Neuronal stem cell (in vitro differentiated cells): ENCODE results near the gene CTXN1.
A peak's percentile ranks its signal among the peaks of the same experiment; 100 is the strongest.

Experiments
- DNase-seq: peaks from one replicate; pipeline ENCODE4 v3.0.0-alpha.2; 2013; ENCODE audit warnings: low spot score
- H2AFZ ChIP-seq: one replicate; pipeline ENCODE4 v1.6.1; 2013; ENCODE audit warnings: mild to moderate bottlenecking, low read length, inconsistent platforms
- H2AK5ac ChIP-seq: 2 replicates; pipeline ENCODE4 v1.6.1; 2013; ENCODE audit warnings: low read depth, mild to moderate bottlenecking, inconsistent platforms, low read length, moderate library complexity, mixed read lengths
- H2BK120ac ChIP-seq: 2 replicates; pipeline ENCODE4 v1.6.1; 2013; ENCODE audit warnings: low read depth, mild to moderate bottlenecking, inconsistent platforms, low read length, moderate library complexity, mixed read lengths
- H2BK12ac ChIP-seq: one replicate; pipeline ENCODE4 v1.6.1; 2013; ENCODE audit warnings: low read length, inconsistent platforms
- H2BK15ac ChIP-seq: 2 replicates; pipeline ENCODE4 v1.6.1; 2013; ENCODE audit warnings: mild to moderate bottlenecking, low read length, inconsistent platforms, mixed read lengths
- H2BK5ac ChIP-seq: one replicate; pipeline ENCODE4 v1.6.1; 2013; ENCODE audit warnings: inconsistent platforms, mild to moderate bottlenecking, low read length, moderate library complexity
- H3K14ac ChIP-seq: one replicate; pipeline ENCODE4 v1.6.1; 2013; ENCODE audit warnings: low read length, inconsistent platforms
- H3K18ac ChIP-seq: 2 replicates; pipeline ENCODE4 v1.6.1; 2013; ENCODE audit warnings: low read length, inconsistent platforms
- H3K23ac ChIP-seq: 2 replicates; pipeline ENCODE4 v1.6.1; 2013; ENCODE audit warnings: low read depth, mild to moderate bottlenecking, mixed read lengths, low read length, inconsistent platforms; ENCODE audit not compliant: poor library complexity
- H3K27ac ChIP-seq: replicated peaks from 3 replicates; pipeline ENCODE4 v1.5.1; 2013; ENCODE audit warnings: low read length, inconsistent platforms
- H3K27me3 ChIP-seq, 3 experiments: 2 replicates each; pipeline ENCODE4 v1.6.1; 2013; ENCODE audit warnings: low read length in 3 of 3, mild to moderate bottlenecking in 2 of 3, inconsistent platforms in 1 of 3, low read depth in 1 of 3, mixed read lengths in 1 of 3, moderate library complexity in 1 of 3; ENCODE audit not compliant: control insufficient read depth in 3 of 3, insufficient read depth in 3 of 3
- H3K36me3 ChIP-seq, 2 donors: replicated peaks in 1 of 2; 2 replicates each; pipeline ENCODE4 v1.6.1; 2013; ENCODE audit warnings: low read length in 2 of 2; ENCODE audit not compliant: control insufficient read depth in 2 of 2, insufficient read depth in 2 of 2
- H3K4ac ChIP-seq: 2 replicates; pipeline ENCODE4 v1.6.1; 2013; ENCODE audit warnings: inconsistent platforms, mild to moderate bottlenecking, low read length, moderate library complexity
- H3K4me1 ChIP-seq, 2 donors: 1 replicate in 1 of 2; 2 replicates in 1 of 2; pipeline ENCODE4 v1.6.1; 2013; ENCODE audit warnings: low read length in 2 of 2, low read depth in 1 of 2; ENCODE audit not compliant: control insufficient read depth in 2 of 2, insufficient read depth in 1 of 2
- H3K4me2 ChIP-seq: one replicate; pipeline ENCODE4 v1.6.1; 2013; ENCODE audit warnings: mild to moderate bottlenecking, low read length, inconsistent platforms; ENCODE audit not compliant: insufficient read depth, poor library complexity, severe bottlenecking
- H3K4me3 ChIP-seq, 2 donors: 2 replicates each; pipeline ENCODE4 v1.5.1; 2013; ENCODE audit warnings: low read length in 2 of 2, mild to moderate bottlenecking in 2 of 2, inconsistent platforms in 1 of 2, moderate library complexity in 1 of 2
- H3K79me1 ChIP-seq: one replicate; pipeline ENCODE4 v1.6.1; 2013; ENCODE audit warnings: low read depth, mild to moderate bottlenecking, inconsistent platforms, low read length, moderate library complexity
- H3K9ac ChIP-seq: one replicate; pipeline ENCODE4 v1.6.1; 2013; ENCODE audit warnings: mild to moderate bottlenecking, low read depth, low read length, inconsistent platforms; ENCODE audit not compliant: poor library complexity
- H3K9me3 ChIP-seq, 2 donors: replicated peaks in 1 of 2; 2 replicates each; pipeline versions ENCODE3 to v1.6.1; 2013; ENCODE audit warnings: low read length in 2 of 2, mild to moderate bottlenecking in 2 of 2, inconsistent platforms in 1 of 2, low read depth in 1 of 2, mixed read lengths in 1 of 2, moderate library complexity in 1 of 2; ENCODE audit not compliant: control insufficient read depth in 2 of 2, insufficient read depth in 1 of 2
- H4K8ac ChIP-seq: one replicate; pipeline ENCODE4 v1.6.1; 2013; ENCODE audit warnings: low read depth, mild to moderate bottlenecking, inconsistent platforms, low read length, moderate library complexity
- H4K91ac ChIP-seq: one replicate; pipeline ENCODE4 v1.6.1; 2013; ENCODE audit warnings: low read length, low read depth, mild to moderate bottlenecking, inconsistent platforms; ENCODE audit not compliant: poor library complexity
- WGBS, 2 donors: extraction: QIAGEN DNeasy Blood & Tissue Kit; methylation state at CpG; one replicate each; pipeline ENCODE4 v1.1.7; 2013; ENCODE audit warnings: missing lambda C conversion rate in 2 of 2, mixed read lengths in 1 of 2; ENCODE audit not compliant: insufficient read length in 2 of 2, insufficient replicate concordance in 1 of 2; ENCODE audit errors: extremely low coverage in 2 of 2; 5-methylcytosine and 5-hydroxymethylcytosine counted together

CTXN1 gene

GRCh38 chr19:7953060-7953459 lies 27.1 kb upstream of the CTXN1 start:
- H3K27me3 ChIP-seq = no peaks in the 10 kb centered on the region
- H2AK5ac ChIP-seq = peak overlapping the region; percentile 35
- H4K91ac ChIP-seq = no peak overlapping the region
- H3K18ac ChIP-seq = peak overlapping the region; percentile 2
- H3K36me3 ChIP-seq = peaks cover 1 to 17% of the 10 kb centered on the region in 2 donors
- no peak overlapping the region for H2AFZ ChIP-seq
- no peak overlapping the region for H2BK15ac ChIP-seq
- H3K27ac ChIP-seq = no peak overlapping the region
- H2BK12ac ChIP-seq = no peak overlapping the region
- H3K4me1 ChIP-seq = peaks cover 0 to 2% of the 10 kb centered on the region in 2 donors
- no peak overlapping the region for H3K4me2 ChIP-seq
- H3K4ac ChIP-seq = no peak overlapping the region
- WGBS, 2 donors = no CpG with 5 or more reads among the region's 3 CpGs
- H3K9me3 ChIP-seq = no peaks in the 10 kb centered on the region
- no peak overlapping the region for H2BK120ac ChIP-seq
- DNase-seq = no peak
- H3K9ac ChIP-seq = no peak overlapping the region
- H3K79me1 ChIP-seq = no peaks in the 10 kb centered on the region
- H3K14ac ChIP-seq = no peak overlapping the region
- H2BK5ac ChIP-seq = no peak overlapping the region
- H3K23ac ChIP-seq = no peak overlapping the region
- no peak overlapping the region for H4K8ac ChIP-seq
- no peak overlapping the region for H3K4me3 ChIP-seq

GRCh38 chr19:7947939-7948338 lies 22.0 kb upstream of the CTXN1 start:
- no peak overlapping the region for H3K4me2 ChIP-seq
- no peak overlapping the region for H3K27ac ChIP-seq
- no peak overlapping the region for H4K91ac ChIP-seq
- H3K9ac ChIP-seq = no peak overlapping the region
- H3K23ac ChIP-seq = no peak overlapping the region
- no peak overlapping the region for H2BK5ac ChIP-seq
- H3K4me3 ChIP-seq = no peak overlapping the region
- peaks cover 0 to 2% of the 10 kb centered on the region in 2 donors for H3K4me1 ChIP-seq
- H3K18ac ChIP-seq = no peak overlapping the region
- H2AFZ ChIP-seq = no peak overlapping the region
- no peak overlapping the region for H2BK12ac ChIP-seq
- no peak overlapping the region for H2BK15ac ChIP-seq
- no peaks in the 10 kb centered on the region for H3K79me1 ChIP-seq
- H4K8ac ChIP-seq = no peak overlapping the region
- no peak overlapping the region for H3K4ac ChIP-seq
- H2AK5ac ChIP-seq = no peak overlapping the region
- H2BK120ac ChIP-seq = no peak overlapping the region
- no peaks in the 10 kb centered on the region for H3K27me3 ChIP-seq
- H3K36me3 ChIP-seq = peaks cover 0 to 5% of the 10 kb centered on the region in 2 donors
- no peak for DNase-seq
- no CpG with 5 or more reads among the region's 4 CpGs for WGBS, 2 donors
- H3K14ac ChIP-seq = no peak overlapping the region
- no peaks in the 10 kb centered on the region for H3K9me3 ChIP-seq

- Histone ChIP-seq H2AFZ (peak overlapping the region; percentile 93), H3K23ac (no peak overlapping the region), H4K8ac (no peak overlapping the region), H3K9me3 (no peaks in the 10 kb centered on the region), H2BK12ac (no peak overlapping the region), H3K4ac (no peak overlapping the region), H2BK15ac (peak overlapping the region; percentile 21), H3K79me1 (peaks cover 7% of the 10 kb centered on the region), H4K91ac (no peak overlapping the region), H3K14ac (no peak overlapping the region), H3K4me1 (peaks cover 0 to 3% of the 10 kb centered on the region in 2 donors), H3K9ac (peak overlapping the region; percentile 27), H2BK120ac (peak overlapping the region; percentile 29), H3K18ac (no peak overlapping the region), H3K4me3 (peak overlapping the region; percentile 84 to 92), H3K36me3 (peaks cover 15 to 34% of the 10 kb centered on the region in 2 donors), H3K4me2 (peak overlapping the region; percentile 72), H2AK5ac (no peak overlapping the region), H3K27ac (peak overlapping the region; percentile 18), H2BK5ac (no peak overlapping the region), H3K27me3 (no peaks in the 10 kb centered on the region)
- peak; percentile 89 for DNase-seq
- no CpG with 5 or more reads among the region's 18 CpGs for WGBS, 2 donors
Measured at GRCh38 chr19:7944177-7944761, 18.3 kb upstream of the CTXN1 start.

DNA sequence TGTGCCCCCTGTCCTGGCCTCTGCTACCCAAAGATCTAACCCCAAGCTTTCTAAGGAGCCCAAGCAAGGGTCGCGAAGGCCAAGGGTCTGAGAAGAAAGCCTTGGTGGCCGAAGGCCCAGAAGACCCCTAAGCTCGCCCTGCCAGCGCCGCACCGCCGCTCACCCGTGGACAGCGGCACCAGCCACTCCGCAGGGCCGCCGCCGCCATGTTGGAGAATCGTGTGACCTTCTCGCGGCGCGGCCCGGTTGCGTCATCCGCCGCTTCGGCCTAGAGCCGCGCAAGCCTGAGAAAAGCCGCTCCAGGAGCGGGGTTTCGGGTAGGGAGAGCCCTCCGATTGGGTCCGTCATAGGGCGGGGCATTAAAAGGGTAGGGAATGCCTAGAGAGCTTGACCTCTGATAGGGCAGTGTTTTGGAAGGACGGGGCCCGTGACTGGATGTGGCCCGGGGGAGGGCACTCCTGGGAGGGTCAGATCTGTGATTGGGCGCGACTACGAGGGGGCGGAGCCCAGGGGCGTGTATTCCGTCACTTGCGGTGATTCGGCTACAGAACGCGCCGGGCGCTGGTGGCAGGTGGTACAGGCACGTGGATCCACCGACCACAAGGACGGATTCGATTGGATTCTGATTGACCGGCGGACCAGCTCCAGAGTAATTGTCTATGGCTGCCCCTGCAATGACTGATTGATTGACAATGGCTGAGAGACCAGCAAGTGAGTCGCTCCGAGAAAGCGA lies 17.7 kb upstream of the CTXN1 start, which contains the start of gene TIMM44:
Gene TIMM44 (minus strand): TSS at position 223 of the 733 bp plus-strand sequence. CDS start 15 bp downstream, at position 208.
- Histone ChIP-seq H2BK5ac (peak within 1 kb of the TSS; percentile 60), H2BK12ac (no peak within 1 kb of the TSS), H3K14ac (no peak within 1 kb of the TSS), H3K79me1 (peaks cover 7% of the 10 kb centered on the region), H3K9me3 (no peaks in the 10 kb centered on the region), H3K4me1 (peaks cover 0 to 3% of the 10 kb centered on the region in 2 donors), H2BK15ac (peak within 1 kb of the TSS; percentile 83), H4K8ac (peak within 1 kb of the TSS; percentile 52), H3K27me3 (no peaks in the 10 kb centered on the region), H3K18ac (peak within 1 kb of the TSS; percentile 95), H3K36me3 (peaks cover 18 to 40% of the 10 kb centered on the region in 2 donors), H3K27ac (peak within 1 kb of the TSS; percentile 80), H4K91ac (no peak within 1 kb of the TSS), H2AFZ (peak within 1 kb of the TSS; percentile 93), H3K4me2 (peak within 1 kb of the TSS; percentile 93), H3K9ac (peak within 1 kb of the TSS; percentile 87), H2AK5ac (peak within 1 kb of the TSS; percentile 97), H2BK120ac (peak within 1 kb of the TSS; percentile 29), H3K4ac (peak within 1 kb of the TSS; percentile 84), H3K23ac (peak within 1 kb of the TSS; percentile 73), H3K4me3 (peak within 1 kb of the TSS; percentile 92 to 93)
- peak; percentile 99 for DNase-seq
- no CpG with 5 or more reads among the region's 56 CpGs for WGBS, 2 donors
